HepG2 (cell line): ENCODE data around the gene DENND2A. TPM values are rescaled to one million over a fixed set of nuclear protein-coding genes. Genes with fewer than 3 reads are reported as not detected.
A peak's percentile ranks its signal among the peaks of the same experiment; 100 is the strongest.

Source experiments
- ATF2 ChIP-seq: sonication (generic); formaldehyde crosslinking; IDR thresholded peaks from 2 replicates; pipeline ENCODE4 v1.4.0; 2020; ENCODE audit warnings: missing genetic modification reagents
- CBX5 ChIP-seq: sonication (generic); formaldehyde crosslinking; IDR thresholded peaks from 2 replicates; pipeline ENCODE4 v1.4.0; 2020; ENCODE audit warnings: missing genetic modification reagents, borderline replicate concordance
- CEBPZ ChIP-seq: IDR thresholded peaks from 2 replicates; pipeline ENCODE4 v1.6.1; 2012; ENCODE audit warnings: low read length, improper control_type of control experiment
- FOXO1 ChIP-seq: sonication (generic); formaldehyde crosslinking; IDR thresholded peaks from 2 replicates; pipeline ENCODE4 v1.4.0; 2020; ENCODE audit warnings: missing genetic modification reagents
- GABPB1 ChIP-seq: IDR thresholded peaks from 2 replicates; pipeline ENCODE4 v1.6.1; 2016; ENCODE audit warnings: mild to moderate bottlenecking, missing genetic modification reagents, moderate library complexity, missing compliant biosample characterization
- GATA4 ChIP-seq: sonication (generic); IDR thresholded peaks from 2 replicates; pipeline ENCODE4 v1.6.1; 2016; ENCODE audit warnings: antibody characterized with exemption, low read depth, borderline replicate concordance
- HMGXB4 ChIP-seq, 2 experiments: sonication (generic) in 1 of 2; formaldehyde crosslinking in 1 of 2; IDR thresholded peaks; 2 replicates each; pipeline versions ENCODE4 v1.4.0 to v1.6.1; 2018 to 2020; ENCODE audit warnings: missing genetic modification reagents in 2 of 2, borderline replicate concordance in 1 of 2, low read depth in 1 of 2, mild to moderate bottlenecking in 1 of 2, missing biosample characterization in 1 of 2
- LBX2 ChIP-seq: sonication (generic); formaldehyde crosslinking; IDR thresholded peaks from 2 replicates; pipeline ENCODE4 v1.5.0; 2020; ENCODE audit warnings: missing genetic modification reagents, mild to moderate bottlenecking, borderline replicate concordance
- NAIF1 ChIP-seq: sonication (generic); formaldehyde crosslinking; IDR thresholded peaks from 2 replicates; pipeline ENCODE4 v1.5.0; 2020; ENCODE audit warnings: mild to moderate bottlenecking, missing genetic modification reagents, borderline replicate concordance
- TFAP4 ChIP-seq: sonication (generic); IDR thresholded peaks from 2 replicates; pipeline ENCODE4 v1.6.1; 2016; ENCODE audit warnings: low read depth, borderline replicate concordance
- ZNF12 ChIP-seq: sonication (generic); formaldehyde crosslinking; IDR thresholded peaks from 2 replicates; pipeline ENCODE4 v1.5.0; 2020; ENCODE audit warnings: missing genetic modification reagents
- ZNF121 ChIP-seq: sonication (generic); formaldehyde crosslinking; IDR thresholded peaks from 2 replicates; pipeline ENCODE4 v1.5.0; 2020; ENCODE audit warnings: mild to moderate bottlenecking, missing genetic modification reagents
- ZNF687 ChIP-seq: sonication (generic); formaldehyde crosslinking; IDR thresholded peaks from 2 replicates; pipeline ENCODE4 v1.5.1; 2020; ENCODE audit warnings: mild to moderate bottlenecking, missing genetic modification reagents, moderate library complexity
- ZNF713 ChIP-seq: sonication (generic); formaldehyde crosslinking; IDR thresholded peaks from 2 replicates; pipeline ENCODE4 v1.4.0; 2020; ENCODE audit warnings: mild to moderate bottlenecking, missing genetic modification reagents
- polyA plus RNA-seq, 8 experiments: library from polyadenylated mRNA; depleted of rRNA in 3 of 8; stranded (reverse) in 7 of 8; unstranded in 1 of 8; fragments of >200 nt; fragmentation: Illumina TruSeq in 4 of 8; extraction: Trizol in 4 of 8; gene quantifications; 2 replicates each; pipeline versions ENCODE4 v1.2.1 to v1.2.3, GENCODE V29; 2011 to 2016; ENCODE audit warnings: low read depth in 4 of 8, missing spikeins in 1 of 8, mixed read lengths in 1 of 8; ENCODE audit not compliant: insufficient read depth in 1 of 8
- total RNA-seq, 5 experiments: library from RNA; depleted of rRNA; stranded (reverse); fragments of >200 nt; fragmentation: Illumina TruSeq; extraction: Trizol; gene quantifications; 2 replicates each; pipeline ENCODE4 v1.2.3, GENCODE V29; 2016; ENCODE audit warnings: low read depth in 1 of 5

Gene DENND2A
- total and polyA plus RNA-seq, 2 of the 13 experiments (the other 11 are each of a cell fraction or from before 2014, with no cell fraction given), result not detected

GRCh38 chr7:140646931-140647647, 6.5 kb upstream of the DENND2A start (continued):
- TF ChIP-seq HMGXB4 (CRISPR knock-in tag; IDR thresholded peaks at IDR 0.05; ENCODE audit: borderline replicate concordance in 1 of 2, low read depth in 1 of 2) (0 out of 4 replicates have a peak, but pooled peaks of 1 of the 2 experiments have one; percentile 34), GABPB1 (CRISPR knock-in tag) (no peak), LBX2 (CRISPR knock-in tag) (no peak), CBX5 (no peak), ZNF12 (CRISPR knock-in tag) (no peak), ZNF687 (CRISPR knock-in tag) (0 out of 2 replicates have a peak, but pooled peaks have one; percentile 10), ZNF713 (no peak), CEBPZ (no peak), ATF2 (no peak), GATA4 (no peak), ZNF121 (no peak), TFAP4 (peak; percentile 22; the same call in 1 of the 2 replicates), FOXO1 (CRISPR knock-in tag) (0 out of 2 replicates have a peak, but pooled peaks have one; percentile 32), NAIF1 (CRISPR knock-in tag) (no peak)
